SK-N-DZ (cell line): ENCODE results near the gene MAP1LC3B2.
"Not testable (repeated sequence)": the region's sequence is repeated elsewhere in the genome, so short reads cannot be mapped to it uniquely, and the experiment has no call there.

Source experiments
- DNase-seq: peaks from one replicate; pipeline ENCODE4 v3.0.0-alpha.2; 2015; ENCODE audit warnings: low spot score

MAP1LC3B2 gene

GRCh38 chr12:116558280-116559161 lies 660 bp upstream of the MAP1LC3B2 start:
- no peak for DNase-seq

GRCh38 chr12:116561181-116561821 lies 2.1 kb downstream of the MAP1LC3B2 start:
- DNase-seq, result no peak

GRCh38 chr12:116562090-116562489 lies 2.9 kb downstream of the MAP1LC3B2 start:
- no peak for DNase-seq

- DNase-seq, result no peak
Measured at GRCh38 chr12:116563262-116563661, 4.1 kb downstream of the MAP1LC3B2 start.

- no peak for DNase-seq
Measured at GRCh38 chr12:116564080-116564479, 4.9 kb downstream of the MAP1LC3B2 start.

GRCh38 chr12:116565221-116565620 lies 6.0 kb downstream of the MAP1LC3B2 start:
- not testable (repeated sequence) for DNase-seq

GRCh38 chr12:116565963-116566362 lies 6.8 kb downstream of the MAP1LC3B2 start:
- DNase-seq, result no peak

- DNase-seq, result no peak
Measured at GRCh38 chr12:116568203-116568602, 9.0 kb downstream of the MAP1LC3B2 start.

- no peak for DNase-seq
Measured at GRCh38 chr12:116571089-116571488, 11.9 kb downstream of the MAP1LC3B2 start.

- no peak for DNase-seq
Measured at GRCh38 chr12:116573776-116574175, 14.6 kb downstream of the MAP1LC3B2 start.

GRCh38 chr12:116575754-116576153 lies 16.6 kb downstream of the MAP1LC3B2 start:
- not testable (repeated sequence) for DNase-seq

GRCh38 chr12:116577154-116577561 lies 18.0 kb downstream of the MAP1LC3B2 start:
- DNase-seq, result no peak

- DNase-seq, result no peak
Measured at GRCh38 chr12:116578051-116578450, 18.9 kb downstream of the MAP1LC3B2 start.

- DNase-seq, result peak; percentile 16
Measured at GRCh38 chr12:116582610-116583009, 23.4 kb downstream of the MAP1LC3B2 start.

- no peak for DNase-seq
Measured at GRCh38 chr12:116583129-116583694, 24.0 kb downstream of the MAP1LC3B2 start.

- DNase-seq, result no peak
Measured at GRCh38 chr12:116587270-116587669, 28.1 kb downstream of the MAP1LC3B2 start.

GRCh38 chr12:116588390-116589028 lies 29.3 kb downstream of the MAP1LC3B2 start:
- no peak for DNase-seq

- DNase-seq, result no peak
Measured at GRCh38 chr12:116589581-116589980, 30.4 kb downstream of the MAP1LC3B2 start.

GRCh38 chr12:116590561-116590960 lies 31.4 kb downstream of the MAP1LC3B2 start:
- DNase-seq, result no peak

- no peak for DNase-seq
Measured at GRCh38 chr12:116591855-116592637, 32.9 kb downstream of the MAP1LC3B2 start.

GRCh38 chr12:116592731-116593130 lies 33.5 kb downstream of the MAP1LC3B2 start:
- DNase-seq, result no peak
